ENCODE data around the gene MMP7. TPM values are rescaled to one million over a fixed set of nuclear protein-coding genes. Genes with fewer than 3 reads are reported as not detected.

MMP7 gene
- total RNA-seq, 2 experiments from 2014 or later = not detected

- no peak overlapping the region for H3K27ac Mint-ChIP-seq
- H3K36me3 Mint-ChIP-seq (ENCODE audit: low read depth) = peaks cover 17% of the 10 kb centered on the region
- H3K4me1 Mint-ChIP-seq = peaks cover 12% of the 10 kb centered on the region
- H3K27me3 Mint-ChIP-seq = no peaks in the 10 kb centered on the region
- CTCF ChIA-PET = interaction anchor here (1.0 to 1.6 kb wide), 3 partner anchors 9 to 61 kb away, joined by 3 to 4 read pairs (median 4); no protein-coding TSS in a partner anchor
- H3K9me3 Mint-ChIP-seq = peaks cover 11% of the 10 kb centered on the region
- POLR2A ChIA-PET = no interaction called here
- no peak overlapping the region for H3K4me3 Mint-ChIP-seq
- no peak for DNase-seq
Observed at GRCh38 chr11:102555091-102555490, 24.5 kb upstream of the MMP7 start.

DNA sequence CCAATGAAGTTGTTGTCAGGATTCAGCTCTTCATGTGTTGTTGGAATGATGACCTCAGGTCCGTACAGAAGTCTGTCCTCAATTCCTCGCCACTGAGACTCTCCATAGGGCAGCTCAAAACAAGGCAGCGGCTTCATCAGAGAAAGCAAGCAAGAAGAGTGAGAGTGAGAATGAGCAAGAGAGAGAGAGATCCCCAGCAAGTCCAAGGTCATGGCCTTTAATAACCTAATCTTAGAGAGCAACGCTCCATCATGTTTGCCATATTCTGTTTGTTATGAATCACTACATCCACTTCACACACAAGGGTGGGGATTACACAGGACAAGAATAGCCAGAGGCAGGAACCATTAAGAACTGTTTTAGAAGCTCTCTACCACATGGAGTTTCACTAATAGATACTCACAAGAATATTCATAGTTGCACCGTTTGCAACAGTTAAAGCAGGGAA is 23.3 kb upstream of the MMP7 start:
- H3K27me3 Mint-ChIP-seq = no peaks in the 10 kb centered on the region
- no peak overlapping the region for H3K27ac Mint-ChIP-seq
- H3K4me1 Mint-ChIP-seq = no peaks in the 10 kb centered on the region
- peaks cover 10% of the 10 kb centered on the region for H3K36me3 Mint-ChIP-seq (ENCODE audit: low read depth)
- no peak for DNase-seq
- ChIA-PET POLR2A (no interaction called here), CTCF (interaction anchor here (1.0 to 1.4 kb wide), 3 partner anchors 9 to 60 kb away, joined by 3 to 4 read pairs (median 4); no protein-coding TSS in a partner anchor)
- peaks cover 8% of the 10 kb centered on the region for H3K9me3 Mint-ChIP-seq
- no peak overlapping the region for H3K4me3 Mint-ChIP-seq

DNA sequence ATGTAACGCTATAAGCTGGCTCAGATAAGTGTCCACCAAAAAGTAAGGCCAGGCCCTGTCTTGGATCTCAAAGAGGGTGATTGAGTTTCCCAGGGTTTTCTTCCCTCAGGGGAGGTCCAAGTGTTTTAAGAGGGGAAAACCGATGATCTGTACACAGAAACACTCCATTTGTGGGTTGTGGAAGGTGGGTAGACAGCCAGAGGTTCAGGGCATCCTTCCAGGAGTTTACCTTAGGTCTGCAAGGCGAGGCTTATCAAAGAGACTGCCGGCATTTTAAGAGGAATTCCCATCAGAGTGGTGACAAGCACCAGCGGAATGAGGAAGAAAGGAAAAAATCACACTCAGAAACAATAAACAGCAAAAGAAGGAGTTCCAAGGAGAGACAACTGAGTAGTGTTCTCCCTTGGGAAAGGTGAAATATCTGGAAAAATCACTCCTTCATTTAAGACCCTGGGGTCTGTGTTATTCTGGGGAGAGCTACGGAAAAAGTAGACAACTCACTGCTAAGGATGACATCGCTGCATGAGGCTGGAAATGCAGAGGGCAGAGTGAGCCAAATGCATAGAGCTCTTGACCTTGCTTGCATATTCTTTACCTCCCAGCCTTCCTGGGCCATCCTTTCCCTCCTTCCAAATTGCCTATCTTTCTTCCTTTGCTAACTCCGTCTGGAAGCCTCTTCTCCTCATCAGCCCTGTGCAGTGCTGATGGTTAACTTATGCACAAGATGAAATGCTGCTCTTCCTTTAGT is 22.1 kb upstream of the MMP7 start:
- Mint-ChIP-seq H3K4me1 (no peaks in the 10 kb centered on the region), H3K27me3 (peaks cover 2% of the 10 kb centered on the region), H3K9me3 (peaks cover 3% of the 10 kb centered on the region), H3K27ac (no peak overlapping the region), H3K36me3 (ENCODE audit: low read depth) (peaks cover 2% of the 10 kb centered on the region), H3K4me3 (no peak overlapping the region)
- ChIA-PET CTCF (interaction anchor here (0.5 to 1.4 kb wide), 4 partner anchors 15 to 250 kb away, joined by 3 to 4 read pairs (median 4); no protein-coding TSS in a partner anchor), POLR2A (no interaction called here)
- DNase-seq = no peak

DNA sequence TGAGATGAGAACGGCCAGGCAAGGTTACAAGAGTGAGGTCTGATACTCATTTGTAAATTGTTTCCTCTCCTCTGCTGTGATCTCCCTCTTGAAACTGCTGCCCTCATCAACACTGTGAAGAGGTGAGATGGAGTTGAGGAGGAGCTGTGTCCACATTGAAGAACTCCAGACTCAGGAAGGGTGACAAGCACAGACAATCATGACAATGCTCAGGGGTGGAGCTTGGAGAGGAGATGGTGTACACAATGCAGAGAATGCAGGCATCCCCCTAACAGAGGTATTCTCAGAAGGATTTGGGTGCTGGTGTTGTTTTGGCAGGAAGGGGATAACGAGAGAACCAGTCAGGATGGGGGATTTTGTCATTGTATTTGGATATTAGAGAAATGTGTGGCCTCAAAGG is 21.5 kb upstream of the MMP7 start:
- DNase-seq = no peak
- no peaks in the 10 kb centered on the region for H3K4me1 Mint-ChIP-seq
- H3K27me3 Mint-ChIP-seq = peaks cover 2% of the 10 kb centered on the region
- no peaks in the 10 kb centered on the region for H3K36me3 Mint-ChIP-seq (ENCODE audit: low read depth)
- H3K9me3 Mint-ChIP-seq = no peaks in the 10 kb centered on the region
- POLR2A ChIA-PET = no interaction called here
- no peak overlapping the region for H3K4me3 Mint-ChIP-seq
- CTCF ChIA-PET = interaction anchor here (0.7 kb wide), 1 partner anchor 250 kb away, joined by 3 read pairs; no protein-coding TSS in a partner anchor
- no peak overlapping the region for H3K27ac Mint-ChIP-seq

DNA sequence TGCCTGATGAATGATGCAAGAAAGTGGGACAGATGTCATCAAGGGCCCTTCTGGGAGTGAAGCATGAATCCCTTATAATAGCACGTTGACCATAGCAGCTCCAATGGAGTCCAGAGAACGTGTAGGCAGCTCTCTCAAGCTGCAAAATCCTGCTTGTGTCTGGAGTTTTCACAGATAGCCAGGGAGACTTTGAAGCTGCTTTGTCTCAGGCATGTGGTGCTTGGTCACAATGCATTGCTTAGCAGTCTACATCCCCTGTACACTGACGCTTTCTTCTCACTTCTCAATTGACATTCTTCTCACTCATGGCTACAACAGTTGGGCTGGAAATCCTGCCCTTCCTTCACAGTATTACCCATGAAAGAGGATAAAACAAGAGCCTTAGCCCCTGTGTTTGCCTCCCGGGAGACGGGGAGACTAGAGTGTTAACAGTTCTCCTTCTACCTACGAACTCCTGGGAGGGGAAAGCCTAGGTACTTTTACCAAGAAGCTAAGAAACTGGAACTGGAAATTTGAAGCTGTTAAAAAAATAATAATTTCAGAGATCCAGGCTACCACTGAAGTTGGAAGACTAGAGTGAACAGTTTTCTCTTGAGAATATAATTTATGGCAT is 20.7 kb upstream of the MMP7 start:
- ChIA-PET CTCF (interaction anchor here (1.7 kb wide), 1 partner anchor 9 kb away, joined by 4 read pairs; no protein-coding TSS in a partner anchor), POLR2A (no interaction called here)
- DNase-seq = no peak
- no peak overlapping the region for H3K4me3 Mint-ChIP-seq
- H3K36me3 Mint-ChIP-seq (ENCODE audit: low read depth) = no peaks in the 10 kb centered on the region
- H3K9me3 Mint-ChIP-seq = no peaks in the 10 kb centered on the region
- H3K27me3 Mint-ChIP-seq = peaks cover 2% of the 10 kb centered on the region
- H3K4me1 Mint-ChIP-seq = no peaks in the 10 kb centered on the region
- H3K27ac Mint-ChIP-seq = no peak overlapping the region

GRCh38 chr11:102546923-102547471 is 16.4 kb upstream of the MMP7 start:
- H3K27me3 Mint-ChIP-seq = peaks cover 2% of the 10 kb centered on the region
- ChIA-PET POLR2A (no interaction called here), CTCF (interaction anchor here (0.6 to 1.5 kb wide), 3 partner anchors 12 to 53 kb away, joined by 3 read pairs; no protein-coding TSS in a partner anchor)
- no peaks in the 10 kb centered on the region for H3K4me1 Mint-ChIP-seq
- H3K9me3 Mint-ChIP-seq = no peaks in the 10 kb centered on the region
- no peak overlapping the region for H3K27ac Mint-ChIP-seq
- no peaks in the 10 kb centered on the region for H3K36me3 Mint-ChIP-seq (ENCODE audit: low read depth)
- no peak for DNase-seq
- no peak overlapping the region for H3K4me3 Mint-ChIP-seq

GRCh38 chr11:102546427-102546826 is 15.9 kb upstream of the MMP7 start:
- POLR2A ChIA-PET = no interaction called here
- CTCF ChIA-PET = interaction anchor here (0.7 to 2.1 kb wide), 3 partner anchors 12 to 21 kb away, joined by 3 to 9 read pairs (median 3); no protein-coding TSS in a partner anchor
- peaks cover 2% of the 10 kb centered on the region for H3K27me3 Mint-ChIP-seq

DNA sequence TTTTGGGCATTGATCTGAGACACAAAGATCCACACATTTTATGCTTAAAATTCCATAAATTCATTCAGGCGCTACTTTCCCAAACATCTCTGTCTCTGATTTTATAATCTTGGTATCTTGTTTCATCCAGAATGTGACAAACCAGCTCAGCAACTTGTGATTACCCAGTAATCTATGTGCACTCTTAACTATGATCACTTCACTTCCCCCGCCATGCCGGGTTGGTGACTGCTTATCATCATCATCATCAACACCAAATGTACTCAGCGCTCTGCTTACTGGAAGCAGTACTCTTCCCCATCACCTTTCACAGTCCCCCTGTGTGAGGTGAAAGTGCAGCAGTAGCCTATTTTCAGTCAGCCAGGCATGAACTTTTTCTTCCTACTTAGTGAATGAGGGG is 15.2 kb upstream of the MMP7 start:
- Mint-ChIP-seq H3K4me1 (no peaks in the 10 kb centered on the region), H3K27me3 (peaks cover 5% of the 10 kb centered on the region), H3K9me3 (no peaks in the 10 kb centered on the region), H3K36me3 (ENCODE audit: low read depth) (no peaks in the 10 kb centered on the region), H3K27ac (no peak overlapping the region), H3K4me3 (no peak overlapping the region)
- ChIA-PET CTCF (interaction anchor here (1.0 to 2.1 kb wide), 4 partner anchors 10 to 162 kb away, joined by 3 to 9 read pairs (median 4); no protein-coding TSS in a partner anchor), POLR2A (no interaction called here)
- no peak for DNase-seq

More at GRCh38 chr11:102546427-102546826, 15.9 kb upstream of the MMP7 start:
- no peaks in the 10 kb centered on the region for H3K36me3 Mint-ChIP-seq (ENCODE audit: low read depth)
- H3K27ac Mint-ChIP-seq = no peak overlapping the region
- no peak for DNase-seq
- no peaks in the 10 kb centered on the region for H3K4me1 Mint-ChIP-seq
- H3K4me3 Mint-ChIP-seq = no peak overlapping the region
- no peaks in the 10 kb centered on the region for H3K9me3 Mint-ChIP-seq

DNA sequence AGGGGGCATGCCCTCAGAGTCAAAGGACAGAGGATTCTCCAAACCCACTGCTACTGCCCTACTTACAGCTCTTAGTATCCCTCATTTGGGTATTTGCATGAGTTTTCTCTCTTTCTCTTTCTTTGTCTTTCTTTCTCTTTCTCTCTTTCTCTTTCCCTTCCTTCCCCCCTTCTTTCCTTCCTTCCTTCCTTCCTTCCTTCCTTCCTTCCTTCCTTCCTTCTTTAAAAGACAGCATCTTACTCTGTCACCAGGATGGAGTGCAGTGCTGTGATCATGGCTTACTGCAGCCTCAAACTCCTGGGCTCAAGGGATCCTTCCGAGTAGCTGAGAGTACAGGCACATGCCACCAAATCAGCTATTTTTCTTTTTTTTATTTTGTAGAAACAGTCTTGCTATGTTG is 14.0 kb upstream of the MMP7 start:
- H3K4me3 Mint-ChIP-seq = no peak overlapping the region
- ChIA-PET POLR2A (no interaction called here), CTCF (interaction anchor here (0.6 to 2.1 kb wide), 3 partner anchors 15 to 226 kb away, joined by 3 to 9 read pairs (median 3); no protein-coding TSS in a partner anchor)
- H3K9me3 Mint-ChIP-seq = no peaks in the 10 kb centered on the region
- no peaks in the 10 kb centered on the region for H3K4me1 Mint-ChIP-seq
- H3K36me3 Mint-ChIP-seq (ENCODE audit: low read depth) = no peaks in the 10 kb centered on the region
- H3K27ac Mint-ChIP-seq = no peak overlapping the region
- DNase-seq = no peak
- H3K27me3 Mint-ChIP-seq = peaks cover 13% of the 10 kb centered on the region

DNA sequence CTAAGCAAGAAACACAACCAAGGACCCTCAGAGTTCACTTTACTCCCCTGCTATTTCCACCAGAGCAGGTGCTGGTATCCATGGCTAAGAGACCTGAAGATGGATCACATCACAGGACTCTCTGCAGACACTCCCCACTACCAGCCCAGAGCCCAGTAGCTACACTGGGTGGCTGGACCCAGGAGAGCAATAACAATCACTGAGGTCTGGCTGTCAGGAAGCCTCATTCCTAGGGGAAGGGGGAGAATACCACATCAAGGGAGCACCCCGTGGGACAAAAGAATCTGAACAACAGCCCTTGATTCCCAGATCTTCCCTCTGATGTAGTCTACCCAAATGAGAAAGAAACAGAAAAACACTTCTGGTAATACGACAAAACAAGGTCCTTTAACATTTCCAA is 9.0 kb upstream of the MMP7 start:
- Mint-ChIP-seq H3K36me3 (ENCODE audit: low read depth) (no peaks in the 10 kb centered on the region), H3K27ac (no peak overlapping the region), H3K4me3 (no peak overlapping the region), H3K27me3 (peaks cover 32% of the 10 kb centered on the region), H3K4me1 (peaks cover under 1% of the 10 kb centered on the region), H3K9me3 (no peaks in the 10 kb centered on the region)
- no peak for DNase-seq
- ChIA-PET POLR2A (no interaction called here), CTCF (interaction anchor here (0.6 to 1.1 kb wide), 3 partner anchors 38 to 127 kb away, joined by 3 read pairs; no protein-coding TSS in a partner anchor)

- no peak overlapping the region for H3K4me3 Mint-ChIP-seq
- no peak overlapping the region for H3K27ac Mint-ChIP-seq
- no peaks in the 10 kb centered on the region for H3K36me3 Mint-ChIP-seq (ENCODE audit: low read depth)
- peaks cover 1% of the 10 kb centered on the region for H3K4me1 Mint-ChIP-seq
- peaks cover 36% of the 10 kb centered on the region for H3K27me3 Mint-ChIP-seq
- H3K9me3 Mint-ChIP-seq = no peaks in the 10 kb centered on the region
- ChIA-PET POLR2A (no interaction called here), CTCF (interaction anchor here (0.6 to 0.7 kb wide), 2 partner anchors 39 to 611 kb away, joined by 3 read pairs; no protein-coding TSS in a partner anchor)
- DNase-seq = no peak
Observed at GRCh38 chr11:102538932-102539331, 8.4 kb upstream of the MMP7 start.

DNA sequence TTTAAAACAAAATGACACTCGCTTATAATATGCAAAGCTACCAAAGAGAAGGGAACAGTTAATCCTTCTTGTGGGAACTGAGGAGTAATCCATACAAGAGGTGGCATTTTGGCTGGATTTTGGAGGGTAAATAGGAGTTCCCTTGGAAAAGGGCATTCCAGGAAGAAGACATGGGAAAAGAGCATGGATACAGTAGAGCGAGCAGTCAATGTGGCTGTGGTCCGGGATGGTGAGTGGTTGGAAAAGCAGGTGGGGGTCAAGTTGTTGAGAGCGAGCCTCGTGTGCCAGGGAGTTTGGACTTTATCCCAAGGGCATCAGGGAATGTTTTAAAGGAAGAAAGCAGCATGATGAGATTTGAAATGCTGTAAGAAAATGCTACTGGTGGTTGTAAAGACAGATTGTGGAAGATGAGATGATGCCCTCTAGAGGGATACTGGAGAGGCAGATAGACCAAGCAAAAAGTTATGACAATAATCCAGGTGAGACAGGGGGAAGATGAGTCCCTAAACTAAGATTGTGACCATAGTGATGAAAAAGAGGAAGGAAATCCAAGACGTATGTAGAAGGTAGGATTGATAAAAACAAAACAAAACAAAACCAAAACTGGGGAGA is 3.8 kb upstream of the MMP7 start:
- Mint-ChIP-seq H3K27ac (peak overlapping the region; percentile 41), H3K4me3 (no peak overlapping the region), H3K4me1 (peaks cover 4% of the 10 kb centered on the region), H3K36me3 (ENCODE audit: low read depth) (no peaks in the 10 kb centered on the region), H3K9me3 (no peaks in the 10 kb centered on the region), H3K27me3 (peaks cover 29% of the 10 kb centered on the region)
- POLR2A ChIA-PET = no interaction called here
- DNase-seq = no peak
- CTCF ChIA-PET = interaction anchor here (0.5 kb wide), 1 partner anchor 53 kb away, joined by 4 read pairs; no protein-coding TSS in a partner anchor
